ENCODE data around the gene CAST. TPM values are rescaled to one million over a fixed set of nuclear protein-coding genes. Genes with fewer than 3 reads are reported as not detected.

The CAST gene
- total RNA-seq, result 100 to 1,000 TPM in 1 of 2 donors, 10 to 100 TPM in 1; 90.6 to 109 TPM

GRCh38 chr5:96661855-96662724 lies at the start of gene CAST:
CAST (plus strand) TSS chr5:96662376; CDS start chr5:96662423, 47 bp downstream.

Other genes starting within 250 kb of the CAST start
- 1 to 10 TPM in 1 of 2 donors, under 1 TPM in 1; 1.00 to 1.4 TPM for gene PCSK1, start 229.1 kb upstream of the CAST start, total RNA-seq
- gene ERAP1, start 145.6 kb downstream of the CAST start, total RNA-seq, result 10 to 100 TPM; 41.6 to 54.6 TPM
- gene ERAP2, start 214.1 kb downstream of the CAST start, total RNA-seq, result 1 to 10 TPM; 4.1 to 7.0 TPM